ENCODE data around the gene IQGAP3.

The IQGAP3 gene

GRCh38 chr1:156513185-156513584, 59.2 kb downstream of the IQGAP3 start:
- DNase-seq (ENCODE audit: low read depth in 3 of 3), result no peak

- no peak for DNase-seq (ENCODE audit: low read depth in 3 of 3)
These were observed 60.7 kb downstream of the IQGAP3 start for GRCh38 chr1:156511644-156512043.

- no peak for DNase-seq (ENCODE audit: low read depth in 3 of 3)
These were observed 61.7 kb downstream of the IQGAP3 start for GRCh38 chr1:156510709-156511108.

GRCh38 chr1:156509424-156510034, 62.8 kb downstream of the IQGAP3 start:
- no peak for DNase-seq (ENCODE audit: low read depth in 3 of 3)

- DNase-seq (ENCODE audit: low read depth in 3 of 3), result no peak
These were observed 63.5 kb downstream of the IQGAP3 start for GRCh38 chr1:156508955-156509234.

GRCh38 chr1:156508205-156508954, 64.0 kb downstream of the IQGAP3 start:
- DNase-seq (ENCODE audit: low read depth in 3 of 3), result no peak

- DNase-seq (ENCODE audit: low read depth in 3 of 3), result no peak
These were observed 65.9 kb downstream of the IQGAP3 start for GRCh38 chr1:156506450-156506849.

- no peak for DNase-seq (ENCODE audit: low read depth in 3 of 3)
These were observed 66.6 kb downstream of the IQGAP3 start for GRCh38 chr1:156505679-156506298.

- DNase-seq (ENCODE audit: low read depth in 3 of 3), result peak; percentile 96 to 97 (median 96)
These were observed 67.3 kb downstream of the IQGAP3 start for GRCh38 chr1:156504821-156505678.

GRCh38 chr1:156504438-156504813, 67.9 kb downstream of the IQGAP3 start:
- no peak for DNase-seq (ENCODE audit: low read depth in 3 of 3)

- no peak for DNase-seq (ENCODE audit: low read depth in 3 of 3)
These were observed 68.5 kb downstream of the IQGAP3 start for GRCh38 chr1:156503698-156504437.

- DNase-seq (ENCODE audit: low read depth in 3 of 3), result no peak
These were observed 69.3 kb downstream of the IQGAP3 start for GRCh38 chr1:156502894-156503697.

GRCh38 chr1:156502391-156502893, 69.9 kb downstream of the IQGAP3 start:
- no peak for DNase-seq (ENCODE audit: low read depth in 3 of 3)

GRCh38 chr1:156500793-156501506, 71.4 kb downstream of the IQGAP3 start:
- DNase-seq (ENCODE audit: low read depth in 3 of 3), result peak; percentile 89 to 93 (median 91)

GRCh38 chr1:156500543-156500792, 71.9 kb downstream of the IQGAP3 start, which contains the start of gene MEF2D:
Gene MEF2D (minus strand): TSS chr1:156500775. CDS start chr1:156483292, 17,483 bp downstream.
- DNase-seq (ENCODE audit: low read depth in 3 of 3), result no peak

- peak in 1 of 3 experiments; percentile 22 for DNase-seq (ENCODE audit: low read depth in 3 of 3)
These were observed 72.4 kb downstream of the IQGAP3 start for GRCh38 chr1:156499842-156500542.

GRCh38 chr1:156499194-156499841, 73.0 kb downstream of the IQGAP3 start:
- DNase-seq (ENCODE audit: low read depth in 3 of 3), result no peak

- no peak for DNase-seq (ENCODE audit: low read depth in 3 of 3)
These were observed 73.8 kb downstream of the IQGAP3 start for GRCh38 chr1:156498432-156499193.
